ENCODE data around the gene NUCB1.
"Not testable (repeated sequence)": the region's sequence is repeated elsewhere in the genome, so short reads cannot be mapped to it uniquely, and the experiment has no call there.

Gene NUCB1

GRCh38 chr19:48874303-48875135, 25.6 kb upstream of the NUCB1 start:
- DNase-seq, result no peak

GRCh38 chr19:48876043-48876981, 23.8 kb upstream of the NUCB1 start:
- not testable (repeated sequence) for DNase-seq

GRCh38 chr19:48877855-48878195, 22.3 kb upstream of the NUCB1 start:
- DNase-seq, result no peak

- DNase-seq, result no peak
Measured at GRCh38 chr19:48878196-48879024, 21.7 kb upstream of the NUCB1 start.

GRCh38 chr19:48879025-48879637, 21.0 kb upstream of the NUCB1 start:
- no peak for DNase-seq

- DNase-seq, result not testable (repeated sequence)
Measured at GRCh38 chr19:48879696-48880095, 20.4 kb upstream of the NUCB1 start.

GRCh38 chr19:48881741-48882657, 18.1 kb upstream of the NUCB1 start:
- no peak for DNase-seq

- no peak for DNase-seq
Measured at GRCh38 chr19:48883726-48884125, 16.4 kb upstream of the NUCB1 start.

- DNase-seq, result no peak
Measured at GRCh38 chr19:48887861-48888612, 12.1 kb upstream of the NUCB1 start.

GRCh38 chr19:48889496-48889895, 10.6 kb upstream of the NUCB1 start:
- DNase-seq, result not testable (repeated sequence)

- no peak for DNase-seq
Measured at GRCh38 chr19:48890551-48890950, 9.6 kb upstream of the NUCB1 start.

GRCh38 chr19:48895226-48895625, 4.9 kb upstream of the NUCB1 start:
- no peak for DNase-seq

GRCh38 chr19:48896191-48896720, 3.9 kb upstream of the NUCB1 start:
- DNase-seq, result no peak

- DNase-seq, result no peak
Measured at GRCh38 chr19:48897181-48897580, 2.9 kb upstream of the NUCB1 start.

- DNase-seq, result not testable (repeated sequence)
Measured at GRCh38 chr19:48899386-48899749, 744 bp upstream of the NUCB1 start.

- DNase-seq, result no peak
Measured at GRCh38 chr19:48900477-48901406, 630 bp downstream of the NUCB1 start.

- DNase-seq, result not testable (repeated sequence)
Measured at GRCh38 chr19:48902291-48902690, 2.2 kb downstream of the NUCB1 start.

- DNase-seq, result not testable (repeated sequence)
Measured at GRCh38 chr19:48903788-48904187, 3.7 kb downstream of the NUCB1 start.

GRCh38 chr19:48905664-48906063, 5.6 kb downstream of the NUCB1 start:
- DNase-seq, result no peak
